ENCODE data around the gene RPTN.

GRCh38 chr1:152170287-152170905 lies 11.4 kb upstream of the RPTN start:
- TF ChIP-seq BHLHE40 (IDR thresholded peaks at IDR 0.05; ENCODE audit: borderline replicate concordance) (no peak), SP1 (IDR thresholded peaks at IDR 0.05) (no peak), FOXM1 (IDR thresholded peaks at IDR 0.05; ENCODE audit: borderline replicate concordance) (no peak), TARDBP (IDR thresholded peaks at IDR 0.05) (no peak), L3MBTL2 (conservative IDR thresholded peaks at IDR 0.05) (no peak), SUZ12 (IDR thresholded peaks at IDR 0.05) (no peak), ELF4 (IDR thresholded peaks at IDR 0.05) (no peak), PKNOX1 (IDR thresholded peaks at IDR 0.05) (no peak), FOXA1 (IDR thresholded peaks at IDR 0.05) (no peak)
